A673 (cell line): ENCODE data around the gene RFXANK.

ENCODE experiments used
- CTCF ChIP-seq: fragments of 300-800, 200-600 bp; sonication (generic); conservative IDR thresholded peaks from 2 replicates; pipeline ENCODE4 v1.5.1; 2017; ENCODE audit warnings: low read depth, mild to moderate bottlenecking, antibody characterized with exemption, low read length, moderate library complexity, mixed read lengths
- EZH2 ChIP-seq: fragments of 200-600 bp; sonication (generic); IDR thresholded peaks from 2 replicates; pipeline ENCODE4 v1.6.1; 2017; ENCODE audit warnings: borderline replicate concordance, low read depth, mild to moderate bottlenecking, mixed read lengths, antibody characterized with exemption, low read length; ENCODE audit not compliant: poor library complexity, severe bottlenecking

GRCh38 chr19:19232261-19232721 lies 40.2 kb downstream of the RFXANK start:
- TF ChIP-seq CTCF (no peak), EZH2 (no peak)
